GM19438 (cell line): ENCODE data around the gene TLR6.

ENCODE experiments used
- ATAC-seq: cut with Tn5 transposase; IDR thresholded peaks from one replicate; pipeline ENCODE4 v1.9.1; 2021; ENCODE audit warnings: low read depth; ENCODE audit not compliant: unreplicated experiment

TLR6 gene

DNA sequence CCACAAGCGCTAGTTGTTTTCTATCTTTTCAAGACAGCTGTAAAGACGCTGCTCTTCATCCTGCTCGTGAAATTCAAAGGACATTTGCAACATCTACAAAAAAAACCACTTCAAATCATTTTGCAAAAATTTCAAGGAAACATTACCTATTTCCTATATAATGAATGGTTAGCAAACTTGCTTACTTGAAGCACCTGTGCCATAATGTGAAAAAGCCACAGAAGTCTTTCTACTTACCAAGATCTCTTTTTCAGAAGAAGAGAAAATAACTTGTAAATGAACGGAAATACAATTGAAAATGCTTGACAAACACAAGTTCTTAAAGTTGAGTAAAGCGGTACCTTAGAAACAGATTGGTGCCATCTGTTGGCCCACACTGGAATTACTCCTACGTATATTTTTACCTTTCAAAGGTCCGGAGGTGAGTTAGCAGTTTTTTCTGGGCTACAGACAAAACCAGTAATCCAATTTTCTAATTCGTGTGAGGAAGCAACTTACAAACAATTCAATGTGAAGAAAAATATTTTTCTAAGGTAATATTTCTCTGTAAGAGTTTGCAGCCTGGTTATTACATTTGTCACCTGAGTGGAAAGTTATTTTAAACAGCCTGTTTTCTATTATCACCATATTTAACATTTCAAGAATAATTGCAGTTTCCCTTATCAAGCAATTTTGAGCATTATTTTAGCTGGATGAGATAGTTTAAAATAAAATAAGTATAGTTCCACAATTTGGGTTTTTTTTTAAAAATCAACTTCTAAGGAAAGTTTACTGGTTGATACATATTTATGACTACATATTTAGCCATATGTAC, at the start of gene TLR6:
Gene TLR6, minus strand, starts transcription at position 294 of the 814 bp plus-strand sequence. CDS start 27,344 bp downstream, outside the sequence.
- no peak for ATAC-seq

GRCh38 chr4:38905652-38906385, 49.2 kb upstream of the TLR6 start:
- no peak for ATAC-seq

GRCh38 chr4:38904682-38905081, 48.1 kb upstream of the TLR6 start:
- ATAC-seq: no peak

DNA sequence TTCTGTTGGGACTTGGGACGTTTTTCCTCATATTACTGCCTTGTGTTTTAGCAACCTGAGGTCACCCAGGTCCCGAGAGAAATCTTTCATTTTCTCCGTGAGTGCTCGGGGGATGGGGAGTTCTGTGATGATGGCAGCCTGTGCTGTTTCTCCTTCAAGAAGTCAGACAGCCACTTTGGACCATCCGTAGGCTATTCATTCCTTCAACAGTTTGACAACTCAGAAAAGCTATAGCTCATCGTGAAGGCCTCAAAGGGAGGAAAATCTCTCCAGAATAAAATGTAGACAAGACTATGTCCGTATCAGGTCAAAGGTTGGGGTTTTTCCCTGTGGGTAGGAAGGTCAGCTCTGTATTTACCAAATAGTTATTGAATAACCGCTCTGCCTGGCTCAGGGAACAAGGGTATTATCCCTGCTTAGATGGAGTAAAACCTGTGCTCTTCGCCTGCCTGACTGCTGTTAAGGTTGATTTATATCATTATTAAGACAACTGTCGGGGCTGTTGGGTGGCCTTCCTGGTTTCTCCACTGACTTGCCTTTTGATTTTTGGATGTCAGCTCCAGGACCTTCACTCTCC, 47.6 kb upstream of the TLR6 start:
- no peak for ATAC-seq

- ATAC-seq: no peak
Observed at GRCh38 chr4:38902695-38903094, 46.1 kb upstream of the TLR6 start.

- no peak for ATAC-seq
Observed at GRCh38 chr4:38902221-38902620, 45.6 kb upstream of the TLR6 start.

- ATAC-seq: no peak
Observed at GRCh38 chr4:38898245-38898644, 41.6 kb upstream of the TLR6 start.

DNA sequence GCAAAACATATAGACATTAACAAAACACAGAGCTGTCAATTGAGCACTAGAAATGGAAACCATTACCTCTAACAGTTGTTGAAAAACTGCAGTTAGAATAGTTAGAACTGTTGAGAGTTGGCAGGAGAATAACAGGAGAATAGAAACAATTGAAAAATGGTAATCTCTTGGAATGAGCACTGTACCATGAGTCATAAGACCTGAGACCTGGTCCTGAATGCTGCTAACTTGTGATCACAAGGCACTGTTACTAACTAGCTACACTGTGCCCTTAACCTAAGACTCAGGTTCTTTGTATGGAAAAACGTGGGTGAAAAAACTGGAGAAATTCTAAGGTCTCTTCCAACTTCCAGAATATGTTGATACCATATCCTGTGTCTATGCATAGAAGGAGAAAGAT, 40.3 kb upstream of the TLR6 start:
- ATAC-seq: no peak

DNA sequence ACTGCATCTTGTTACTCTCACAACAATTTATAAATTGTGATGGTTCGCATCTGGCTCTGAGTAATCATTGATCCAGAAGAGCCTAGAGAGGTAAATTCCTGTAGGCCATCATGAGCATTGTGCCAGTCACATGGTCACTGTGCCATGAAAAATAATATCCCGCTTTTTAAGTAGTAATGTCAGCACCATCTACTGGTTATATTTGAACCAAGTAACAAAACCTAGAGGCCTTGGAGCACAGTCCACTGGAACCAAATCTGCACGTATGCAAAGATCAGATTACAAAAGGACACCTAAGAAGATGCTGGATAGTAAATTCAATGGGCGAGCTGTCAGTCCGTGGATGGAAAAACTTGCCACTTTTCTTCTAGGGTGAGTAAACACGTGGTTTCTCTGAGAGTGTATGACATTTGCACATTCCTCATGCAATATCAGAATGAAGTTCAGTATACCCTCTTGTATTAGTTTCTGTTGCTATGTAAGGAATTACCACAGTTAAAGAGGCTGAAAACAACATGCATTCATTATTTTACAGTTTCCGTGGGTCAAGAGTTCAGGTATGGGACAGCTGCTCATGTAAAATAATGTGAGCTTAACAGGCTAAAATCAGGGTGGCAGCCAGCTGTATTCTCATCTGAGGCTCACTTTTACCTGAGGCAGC, 37.8 kb upstream of the TLR6 start:
- no peak for ATAC-seq

DNA sequence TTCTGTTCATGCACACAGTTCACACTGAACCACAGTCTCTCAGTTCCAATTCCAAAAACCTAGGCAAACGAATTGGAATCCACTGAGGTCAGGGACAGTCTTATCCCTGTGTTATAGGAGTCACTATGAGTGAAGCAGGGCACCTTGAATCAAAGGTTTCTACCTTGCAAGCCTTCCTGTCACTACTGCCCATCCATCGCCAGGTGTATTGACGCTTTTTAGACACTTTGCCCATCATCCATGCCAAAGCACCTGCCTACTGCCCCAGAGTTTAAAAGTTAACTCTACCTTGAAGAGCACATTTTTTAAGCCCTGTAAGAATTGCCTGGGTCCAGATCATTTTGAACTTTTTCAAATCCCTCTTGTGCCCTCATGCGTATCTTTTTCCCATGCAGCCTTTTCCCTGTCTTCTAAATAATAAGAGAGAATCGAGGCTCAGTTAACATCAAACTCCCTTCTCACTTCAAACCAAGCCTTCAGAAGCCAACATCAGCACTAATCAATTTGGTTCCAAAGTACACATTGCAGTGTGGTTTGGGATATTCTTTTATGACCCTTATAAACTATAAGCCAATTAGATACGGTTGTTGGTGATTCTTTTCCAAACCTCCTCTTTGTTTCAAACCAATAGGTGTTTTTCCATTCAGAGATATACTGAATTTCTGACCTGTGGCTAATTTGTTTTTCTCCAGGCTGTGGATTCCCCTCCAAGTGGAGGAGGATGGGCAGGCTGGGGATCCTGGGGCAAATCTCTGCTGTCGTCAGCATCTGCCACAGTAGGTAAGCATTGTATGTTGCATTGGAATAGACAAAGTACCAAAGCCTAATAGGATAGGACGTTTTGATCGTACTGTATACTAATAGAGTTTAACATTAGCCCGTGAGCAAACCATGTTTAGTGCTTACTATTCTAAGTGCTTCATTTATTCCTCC, 34.7 kb upstream of the TLR6 start:
- no peak for ATAC-seq

DNA sequence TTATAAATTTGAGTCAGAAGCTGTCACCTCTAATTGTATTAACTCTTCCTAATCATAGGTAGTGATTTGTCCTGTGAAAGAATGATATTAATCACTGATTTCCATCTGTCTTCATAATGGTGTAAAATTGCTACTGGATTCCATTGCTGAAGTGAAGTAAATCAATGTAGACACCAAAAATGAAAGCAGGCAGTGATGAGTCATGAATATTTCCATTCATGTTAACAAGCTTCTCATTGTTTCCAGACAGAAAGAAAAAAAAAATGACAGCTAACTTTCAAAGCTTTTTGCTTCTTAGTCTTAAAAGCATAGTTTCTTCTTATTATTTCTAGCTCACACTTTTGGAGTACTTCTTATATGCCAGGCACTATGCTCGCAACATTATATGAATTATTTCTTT, 32.5 kb upstream of the TLR6 start:
- no peak for ATAC-seq

DNA sequence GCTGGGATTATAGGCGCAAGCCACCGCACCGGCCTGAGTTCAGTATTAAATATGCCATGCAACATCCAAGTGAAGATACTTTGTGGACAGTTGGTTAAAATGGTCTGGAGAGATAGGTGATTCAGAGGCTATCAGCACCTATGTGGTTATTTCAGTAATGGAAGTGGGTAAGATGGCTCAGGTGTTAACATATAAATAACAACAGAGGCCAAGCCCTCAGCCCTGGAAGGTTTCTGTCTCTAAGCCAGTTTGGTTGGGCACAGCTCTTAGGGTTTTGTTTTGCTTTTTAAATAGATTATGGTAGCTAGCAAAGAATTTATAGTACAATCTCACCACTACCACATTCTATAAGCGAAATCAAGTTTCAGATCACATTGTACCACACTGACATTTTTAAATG, 27.6 kb upstream of the TLR6 start:
- no peak for ATAC-seq

DNA sequence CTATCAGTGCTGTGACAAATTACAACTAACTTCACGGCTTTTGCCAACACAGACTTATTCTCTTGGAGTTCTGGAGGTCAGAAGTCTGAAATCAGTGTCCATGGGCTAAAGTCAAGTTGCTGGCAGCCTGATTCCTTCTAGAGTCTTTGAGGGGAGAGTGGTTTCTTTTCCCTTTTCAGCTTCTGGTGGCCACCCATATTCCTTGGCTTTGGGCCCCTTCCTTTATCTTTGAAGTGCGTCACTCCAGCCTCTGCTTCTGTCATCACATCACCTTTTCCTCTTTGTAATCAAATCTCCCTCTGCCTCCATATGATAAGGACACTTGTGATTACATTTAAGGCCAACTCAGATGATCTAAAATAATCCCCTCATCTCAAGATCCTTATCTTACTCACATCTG, 20.0 kb upstream of the TLR6 start:
- ATAC-seq: no peak

GRCh38 chr4:38873290-38873944, 16.8 kb upstream of the TLR6 start:
- no peak for ATAC-seq

DNA sequence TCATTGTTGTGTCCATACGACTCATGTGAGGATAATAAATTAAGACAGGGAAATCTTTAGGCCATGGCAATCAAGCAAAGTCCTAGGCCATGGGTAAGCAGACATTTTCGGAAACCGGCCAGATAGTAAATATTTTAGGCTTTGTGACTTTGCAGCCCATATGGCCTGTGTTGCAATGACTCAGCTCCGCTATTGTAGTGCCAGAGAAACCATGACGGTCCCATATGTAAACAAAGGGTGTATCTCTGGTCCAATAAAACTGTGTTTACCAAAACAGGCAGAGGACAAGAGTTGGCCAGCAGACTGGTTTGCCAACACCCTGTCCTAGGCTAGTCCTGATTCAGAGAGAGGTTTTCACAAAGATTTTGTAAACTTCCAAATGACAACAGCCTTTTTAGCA, 16.0 kb upstream of the TLR6 start:
- ATAC-seq: no peak

GRCh38 chr4:38871593-38871992, 15.0 kb upstream of the TLR6 start:
- no peak for ATAC-seq

DNA sequence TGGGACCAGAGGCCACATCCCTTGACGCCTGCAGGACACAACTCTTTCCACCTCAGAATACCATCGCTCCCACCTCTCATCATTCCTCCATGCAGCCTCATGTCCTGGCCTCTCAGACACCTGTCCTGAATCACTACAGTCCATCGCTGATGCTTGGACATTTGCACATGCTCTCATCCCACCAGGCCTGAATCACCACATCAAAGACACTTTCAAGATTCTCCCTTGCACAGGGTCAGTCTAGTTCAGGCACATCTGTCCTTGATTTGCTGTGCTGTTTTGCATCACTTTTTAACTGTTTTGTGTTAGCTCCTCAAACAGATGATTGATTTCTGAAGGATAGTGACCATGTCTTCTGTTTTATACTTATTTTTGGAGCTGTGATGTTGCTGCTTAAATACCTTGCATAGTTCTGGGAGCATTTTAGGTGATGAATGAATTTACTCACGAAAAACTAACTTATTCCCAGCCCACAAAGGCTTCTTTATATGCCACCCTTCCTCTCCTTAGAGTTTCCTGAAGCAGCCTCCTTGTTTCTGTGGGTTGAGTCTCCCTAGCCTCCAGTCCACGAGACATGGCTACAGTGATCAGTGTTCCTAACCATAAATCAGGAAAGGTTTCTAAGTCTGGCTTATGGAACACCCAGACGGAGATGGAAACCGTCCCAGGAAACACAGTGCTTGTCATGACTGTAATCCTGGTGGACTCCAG, 13.6 kb upstream of the TLR6 start:
- no peak for ATAC-seq

- ATAC-seq: no peak
Observed at GRCh38 chr4:38869511-38869910, 12.9 kb upstream of the TLR6 start.
